Stimulated activated CD4-positive, alpha-beta T cell treated with anti-CD3 and anti-CD28 coated beads, Interleukin-2, amount 100 ng/mL, for 48 hours (primary cell): ENCODE data around the gene RPS6KA4.
"Not testable (repeated sequence)": the region's sequence is repeated elsewhere in the genome, so short reads cannot be mapped to it uniquely, and the experiment has no call there.

Source experiments
- DNase-seq, 2 donors: peaks; one replicate each; pipeline ENCODE4 v3.0.0-alpha.2; 2020

RPS6KA4 gene

GRCh38 chr11:64391839-64392238, 32.9 kb downstream of the RPS6KA4 start:
- no peak for DNase-seq

DNA sequence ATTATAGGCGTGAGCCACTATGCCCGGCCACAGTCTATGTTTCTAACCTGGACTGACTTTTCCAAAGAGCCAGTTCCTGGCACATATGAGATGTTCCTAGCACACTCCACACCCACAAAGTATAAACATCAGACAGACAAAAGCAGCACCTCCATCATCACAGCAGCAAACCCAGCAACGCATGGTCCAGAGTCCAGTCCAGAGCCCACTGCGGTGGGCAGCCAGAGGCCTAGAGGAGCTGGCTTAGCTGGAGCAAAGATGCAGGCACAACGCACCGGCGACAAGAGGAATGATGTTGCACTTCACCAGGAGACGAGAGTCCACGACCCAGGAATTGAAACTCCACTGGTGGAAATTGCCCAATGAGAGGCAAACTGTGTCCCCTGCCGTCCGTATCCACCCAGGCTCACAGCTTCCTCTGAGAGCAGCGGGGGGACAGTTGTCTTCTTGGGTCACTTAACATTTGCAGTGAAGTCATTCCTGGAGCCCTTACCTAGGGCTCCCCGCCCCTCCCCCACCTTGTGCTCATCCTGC, 36.6 kb downstream of the RPS6KA4 start:
- DNase-seq = no peak

DNA sequence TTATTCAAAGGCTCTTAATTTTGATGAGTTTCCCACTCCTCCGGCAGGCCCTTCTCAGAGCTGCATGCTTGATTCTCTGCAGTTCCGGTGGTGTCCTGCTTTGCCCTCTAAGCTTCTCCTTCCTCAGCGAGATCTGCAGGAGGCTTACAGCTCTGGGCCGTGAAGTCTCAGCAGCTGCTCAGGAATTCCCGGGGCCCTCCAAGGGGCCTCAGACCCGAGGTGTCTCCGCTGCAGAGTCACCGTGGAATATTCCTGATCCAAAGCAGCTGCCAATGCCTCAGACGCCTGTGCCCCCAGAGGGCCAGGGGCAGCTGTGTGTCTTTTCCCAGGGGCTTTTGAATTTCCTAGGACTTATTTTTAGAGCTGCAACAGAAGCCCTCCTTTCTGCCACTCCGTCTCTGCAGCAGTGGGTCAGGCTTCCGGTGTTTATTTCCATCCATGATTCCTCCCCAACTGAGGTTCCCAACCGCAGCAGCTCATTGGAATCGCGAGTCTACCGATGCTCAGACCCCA, 37.2 kb downstream of the RPS6KA4 start:
- DNase-seq = no peak

DNA sequence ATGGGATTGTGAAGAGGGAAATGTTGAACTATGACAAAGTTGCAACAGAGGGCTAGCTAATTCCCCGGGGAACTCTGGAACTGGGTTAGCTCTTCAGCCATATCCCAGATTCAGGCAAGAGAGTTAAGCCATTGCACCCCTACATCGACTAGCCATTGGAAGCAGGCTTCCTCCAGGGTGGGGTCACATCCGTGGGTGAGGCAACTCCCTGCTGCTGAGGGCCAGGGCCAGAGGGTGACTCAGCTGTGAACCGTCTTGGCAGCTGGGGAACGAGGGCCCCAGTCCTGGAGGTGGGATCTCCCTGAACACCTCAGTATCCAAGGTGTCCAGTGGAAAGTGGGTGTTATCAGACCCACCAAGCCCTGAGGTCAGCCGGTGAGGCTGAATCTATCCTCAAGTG, 41.1 kb downstream of the RPS6KA4 start:
- no peak for DNase-seq

DNA sequence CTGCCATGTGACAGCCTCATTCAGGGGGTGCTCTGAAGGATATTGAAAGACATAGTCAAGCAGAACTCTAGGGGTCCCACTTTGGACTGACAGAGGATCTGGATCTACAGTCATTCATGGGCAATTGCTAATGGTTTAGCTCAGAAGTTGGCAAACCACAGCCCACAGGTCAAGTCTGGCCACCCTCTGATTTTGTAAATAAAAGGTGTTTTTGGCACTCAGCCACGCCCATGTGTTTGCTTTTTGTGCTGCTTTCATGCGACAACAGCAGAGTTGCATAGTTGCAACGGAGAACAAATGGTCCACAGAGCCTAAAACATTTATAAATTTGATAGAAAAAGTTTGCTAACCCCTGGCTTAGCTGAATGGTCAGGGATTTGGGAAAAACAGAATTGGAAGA, 41.7 kb downstream of the RPS6KA4 start:
- no peak for DNase-seq

DNA sequence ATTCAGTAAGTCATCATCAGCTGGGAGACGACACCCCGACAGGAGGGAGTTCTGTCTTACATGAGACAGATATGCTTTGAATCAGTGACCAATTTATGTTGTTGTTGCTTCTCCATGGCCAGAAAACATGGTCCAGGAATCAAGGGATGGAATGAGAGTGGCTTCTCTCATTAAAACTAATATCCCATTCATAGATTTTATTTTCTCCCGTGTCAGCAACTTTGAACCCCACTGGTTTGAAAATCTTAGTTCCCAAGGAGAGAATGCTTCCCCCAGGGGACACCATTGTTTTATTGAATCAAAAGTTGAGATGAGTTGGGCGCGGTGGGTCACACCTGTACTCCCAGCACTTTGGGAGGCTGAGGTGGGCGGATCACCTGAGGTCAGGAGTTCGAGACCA, 42.8 kb downstream of the RPS6KA4 start:
- DNase-seq = no peak

- DNase-seq = no peak
Observed at GRCh38 chr11:64403106-64403505, 44.1 kb downstream of the RPS6KA4 start.

- no peak for DNase-seq
Observed at GRCh38 chr11:64406221-64406946, 47.4 kb downstream of the RPS6KA4 start.

- no peak for DNase-seq
Observed at GRCh38 chr11:64407221-64407620, 48.3 kb downstream of the RPS6KA4 start.

GRCh38 chr11:64407630-64408029, 48.7 kb downstream of the RPS6KA4 start:
- no peak for DNase-seq

- no peak for DNase-seq
Observed at GRCh38 chr11:64409278-64409677, 50.3 kb downstream of the RPS6KA4 start.

DNA sequence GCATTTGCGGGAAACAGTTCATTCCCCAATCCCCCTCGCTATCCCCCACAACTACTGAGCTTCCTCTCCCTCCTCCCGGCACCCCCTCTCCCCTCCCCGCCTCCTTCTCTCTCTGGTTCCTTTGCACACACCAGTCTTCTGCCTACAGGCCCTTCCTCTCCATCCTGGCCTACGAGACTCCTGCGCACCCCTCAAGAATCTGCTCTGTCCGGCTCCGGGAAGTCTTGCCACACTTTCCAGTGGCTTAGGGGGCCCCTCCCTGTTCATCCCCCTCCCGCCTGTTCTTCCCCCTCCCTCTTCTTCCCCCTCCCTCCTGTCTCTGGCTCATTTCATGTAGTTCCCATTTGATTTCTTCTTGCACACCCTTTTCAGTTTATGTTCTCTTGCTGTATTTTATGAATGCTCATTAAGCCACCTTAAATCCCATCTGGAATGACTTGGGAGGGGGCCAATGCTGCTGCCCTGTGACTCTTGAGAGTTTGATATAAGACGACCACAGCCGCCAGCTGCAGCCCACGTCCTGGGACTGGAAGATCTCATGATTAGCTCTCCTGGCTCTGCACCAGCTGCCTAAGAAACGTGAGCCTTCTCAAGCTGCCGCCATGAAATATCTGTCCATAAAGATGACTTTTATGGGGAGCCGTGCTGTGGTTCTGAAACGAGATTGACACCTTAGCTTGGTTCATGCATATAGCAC, 50.9 kb downstream of the RPS6KA4 start:
- no peak for DNase-seq

- DNase-seq = no peak
Observed at GRCh38 chr11:64410404-64410734, 51.4 kb downstream of the RPS6KA4 start.

GRCh38 chr11:64413417-64413816, 54.5 kb downstream of the RPS6KA4 start:
- DNase-seq = no peak

- no peak for DNase-seq
Observed at GRCh38 chr11:64415286-64415685, 56.3 kb downstream of the RPS6KA4 start.

- no peak for DNase-seq
Observed at GRCh38 chr11:64415996-64416728, 57.2 kb downstream of the RPS6KA4 start.

DNA sequence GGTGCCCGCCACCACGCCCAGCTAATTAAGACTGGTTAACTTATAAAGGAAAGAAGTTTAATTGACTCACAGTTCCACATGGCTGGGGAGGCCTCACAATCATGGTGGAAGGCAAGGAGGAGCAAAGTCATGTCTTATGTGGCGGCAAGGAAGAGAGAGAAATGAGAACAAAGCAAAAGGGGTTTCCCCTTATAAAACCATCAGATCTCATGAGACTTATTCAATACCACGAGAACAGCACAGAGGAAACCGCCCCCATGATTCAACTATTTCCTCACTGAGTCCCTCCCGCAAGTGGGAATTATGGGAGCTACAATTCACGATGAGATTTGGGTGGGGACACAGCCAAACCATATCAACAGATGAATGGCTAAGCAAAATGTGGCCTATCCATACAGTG, 59.3 kb downstream of the RPS6KA4 start:
- DNase-seq = not testable (repeated sequence)

- no peak for DNase-seq
Observed at GRCh38 chr11:64419257-64419790, 60.4 kb downstream of the RPS6KA4 start.

GRCh38 chr11:64419818-64420485, 61.0 kb downstream of the RPS6KA4 start:
- no peak for DNase-seq
